ENCODE results near the gene CD48. TPM values are rescaled to one million over a fixed set of nuclear protein-coding genes. Genes with fewer than 3 reads are reported as not detected.

CD48 gene
- total RNA-seq, 1 experiment from 2014 or later, result not detected

DNA sequence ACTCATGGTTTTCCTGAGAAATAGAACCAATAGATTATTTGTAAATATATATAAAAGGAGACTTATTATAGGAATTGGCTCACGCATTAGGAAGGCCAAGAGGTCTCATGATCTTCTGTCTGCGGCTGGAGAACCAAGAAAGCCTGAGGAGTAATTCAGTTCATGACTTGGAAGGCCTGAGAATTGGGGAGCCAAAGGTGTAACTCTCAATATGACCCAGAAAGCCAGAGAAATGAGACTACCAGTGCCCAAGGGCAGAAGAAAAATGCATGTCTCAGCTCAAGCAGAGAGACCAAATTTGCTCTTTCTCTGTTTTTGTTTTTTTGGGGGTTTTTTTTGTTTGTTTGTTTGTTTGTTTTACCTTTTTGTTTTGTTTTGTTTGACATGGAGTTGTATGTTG is 46.9 kb upstream of the CD48 start:
- Histone ChIP-seq H3K27me3 (replicated peaks; ENCODE audit: control insufficient read depth, insufficient read depth, low read length) (no peaks in the 10 kb centered on the region), H3K9me3 (peaks cover 3% of the 10 kb centered on the region; the same call in 1 of the 2 replicates), H3K4me1 (no peaks in the 10 kb centered on the region), H3K4me3 (ENCODE audit: low read depth, low read length) (no peak overlapping the region), H3K36me3 (ENCODE audit: control insufficient read depth, insufficient read depth, low read length) (no peaks in the 10 kb centered on the region)
- ChIA-PET POLR2A (no interaction called here), CTCF (no interaction called here)
- no peaks in the 10 kb centered on the region for H3K4me1 Mint-ChIP-seq (ENCODE audit: low read depth, unreplicated experiment)
- no peak for TF ChIP-seq CTCF (IDR thresholded peaks at IDR 0.05; ENCODE audit: insufficient read depth in 1 of 2, low read depth in 1 of 2, low read length in 1 of 2, severe bottlenecking in 1 of 2, unreplicated experiment in 1 of 2)
- H3K4me3 Mint-ChIP-seq (ENCODE audit: unreplicated experiment), result no peak overlapping the region
- no peak for DNase-seq
- no peaks in the 10 kb centered on the region for H3K36me3 Mint-ChIP-seq (ENCODE audit: insufficient read depth, unreplicated experiment)
- intact Hi-C loops (cut with micrococcal nuclease; ENCODE audit: unreplicated experiment), result no loop called here
- peaks cover 3% of the 10 kb centered on the region for H3K27me3 Mint-ChIP-seq (ENCODE audit: insufficient read depth, unreplicated experiment)
- H3K9me3 Mint-ChIP-seq (ENCODE audit: unreplicated experiment), result no peaks in the 10 kb centered on the region
- H3K27ac Mint-ChIP-seq (ENCODE audit: unreplicated experiment), result no peak overlapping the region
- BruUV-seq (replicated peaks), result no TSS peak

DNA sequence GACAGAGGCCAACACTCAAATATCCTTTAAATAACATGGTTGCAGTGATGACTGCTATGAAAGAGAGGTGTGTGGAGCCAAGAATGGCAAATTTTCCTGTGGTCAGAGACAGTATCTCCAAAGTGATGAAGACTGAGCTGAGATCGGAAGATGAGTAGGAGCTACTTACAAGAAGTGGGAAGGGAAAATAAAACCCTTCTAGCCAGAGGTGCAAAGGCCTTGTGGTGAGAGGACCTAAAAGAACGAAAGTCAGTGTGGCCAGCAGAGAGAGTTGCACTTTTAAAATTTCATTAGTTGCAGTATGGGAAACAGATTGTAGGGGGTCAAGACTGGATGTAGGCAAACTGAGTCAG is 45.2 kb upstream of the CD48 start:
- ChIA-PET CTCF (no interaction called here), POLR2A (no interaction called here)
- Histone ChIP-seq H3K36me3 (ENCODE audit: control insufficient read depth, insufficient read depth, low read length) (no peaks in the 10 kb centered on the region), H3K4me1 (no peaks in the 10 kb centered on the region), H3K9me3 (peaks cover 3% of the 10 kb centered on the region; the same call in 1 of the 2 replicates), H3K4me3 (ENCODE audit: low read depth, low read length) (no peak overlapping the region), H3K27me3 (replicated peaks; ENCODE audit: control insufficient read depth, insufficient read depth, low read length) (no peaks in the 10 kb centered on the region)
- peaks cover 5% of the 10 kb centered on the region for H3K27me3 Mint-ChIP-seq (ENCODE audit: insufficient read depth, unreplicated experiment)
- H3K36me3 Mint-ChIP-seq (ENCODE audit: insufficient read depth, unreplicated experiment), result no peaks in the 10 kb centered on the region
- BruUV-seq (replicated peaks), result no TSS peak
- no peaks in the 10 kb centered on the region for H3K9me3 Mint-ChIP-seq (ENCODE audit: unreplicated experiment)
- H3K27ac Mint-ChIP-seq (ENCODE audit: unreplicated experiment), result no peak overlapping the region
- intact Hi-C loops (cut with micrococcal nuclease; ENCODE audit: unreplicated experiment), result no loop called here
- no peak for DNase-seq
- no peak overlapping the region for H3K4me3 Mint-ChIP-seq (ENCODE audit: unreplicated experiment)
- H3K4me1 Mint-ChIP-seq (ENCODE audit: low read depth, unreplicated experiment), result no peaks in the 10 kb centered on the region
- no peak for TF ChIP-seq CTCF (IDR thresholded peaks at IDR 0.05; ENCODE audit: insufficient read depth in 1 of 2, low read depth in 1 of 2, low read length in 1 of 2, severe bottlenecking in 1 of 2, unreplicated experiment in 1 of 2)

- Histone ChIP-seq H3K4me3 (ENCODE audit: low read depth, low read length) (no peak overlapping the region), H3K9me3 (peaks cover 3% of the 10 kb centered on the region; the same call in 1 of the 2 replicates), H3K4me1 (no peaks in the 10 kb centered on the region), H3K36me3 (ENCODE audit: control insufficient read depth, insufficient read depth, low read length) (no peaks in the 10 kb centered on the region), H3K27me3 (replicated peaks; ENCODE audit: control insufficient read depth, insufficient read depth, low read length) (no peaks in the 10 kb centered on the region)
- H3K27me3 Mint-ChIP-seq (ENCODE audit: insufficient read depth, unreplicated experiment), result peaks cover 5% of the 10 kb centered on the region
- H3K9me3 Mint-ChIP-seq (ENCODE audit: unreplicated experiment), result no peaks in the 10 kb centered on the region
- BruUV-seq (replicated peaks), result no TSS peak
- ChIA-PET CTCF (no interaction called here), POLR2A (no interaction called here)
- H3K4me3 Mint-ChIP-seq (ENCODE audit: unreplicated experiment), result no peak overlapping the region
- DNase-seq, result no peak
- no peaks in the 10 kb centered on the region for H3K36me3 Mint-ChIP-seq (ENCODE audit: insufficient read depth, unreplicated experiment)
- intact Hi-C loops (cut with micrococcal nuclease; ENCODE audit: unreplicated experiment), result no loop called here
- H3K27ac Mint-ChIP-seq (ENCODE audit: unreplicated experiment), result no peak overlapping the region
- no peaks in the 10 kb centered on the region for H3K4me1 Mint-ChIP-seq (ENCODE audit: low read depth, unreplicated experiment)
- no peak for TF ChIP-seq CTCF (IDR thresholded peaks at IDR 0.05; ENCODE audit: insufficient read depth in 1 of 2, low read depth in 1 of 2, low read length in 1 of 2, severe bottlenecking in 1 of 2, unreplicated experiment in 1 of 2)
Measured at GRCh38 chr1:160755911-160756848, 44.6 kb upstream of the CD48 start.
